OCI-LY7 (cell line): Measurements from ENCODE around the gene LDLRAD4.

Experiments used
- CTCF ChIP-seq: fragments of 200-600 bp; sonication (generic); conservative IDR thresholded peaks from 2 replicates; pipeline ENCODE4 v1.5.1; 2014; ENCODE audit warnings: mild to moderate bottlenecking, antibody characterized with exemption, low read length, moderate library complexity, mixed read lengths
- EZH2phosphoT487 ChIP-seq: fragments of 200-600 bp; sonication (generic); IDR thresholded peaks from 2 replicates; pipeline ENCODE4 v1.6.1; 2018; ENCODE audit warnings: low read depth, borderline replicate concordance, mild to moderate bottlenecking, mixed run types, antibody characterized with exemption, low read length, moderate library complexity, mixed read lengths

GRCh38 chr18:13572148-13572547 lies 353.6 kb downstream of the LDLRAD4 start:
- TF ChIP-seq CTCF, result no peak
- no peak for TF ChIP-seq EZH2phosphoT487
